ACC112 (cell line): ENCODE results near the gene ADAMTS12.

Experiments used
- H2AFZ ChIP-seq: fragments of 200-600 bp; sonication (generic); one replicate; pipeline ENCODE4 v1.6.0; 2017; ENCODE audit warnings: antibody characterized with exemption, low read length; ENCODE audit not compliant: unreplicated experiment
- H3K27ac ChIP-seq: fragments of 200-600 bp; sonication (generic); 2 replicates; pipeline ENCODE4 v1.5.1; 2014; ENCODE audit warnings: low read depth, mild to moderate bottlenecking, antibody characterized with exemption, low read length, moderate library complexity
- H3K27me3 ChIP-seq: fragments of 200-600 bp; sonication (generic); 2 replicates; pipeline ENCODE4 v1.6.1; 2014; ENCODE audit warnings: mild to moderate bottlenecking, antibody characterized with exemption, low read length, moderate library complexity, mixed read lengths; ENCODE audit not compliant: insufficient read depth
- H3K36me3 ChIP-seq: fragments of 200-600 bp; sonication (generic); 2 replicates; pipeline ENCODE4 v1.6.1; 2016; ENCODE audit warnings: mild to moderate bottlenecking, antibody characterized with exemption, low read length, moderate library complexity, mixed read lengths; ENCODE audit not compliant: insufficient read depth
- H3K4me1 ChIP-seq: fragments of 200-600 bp; sonication (generic); one replicate; pipeline ENCODE4 v1.6.1; 2016; ENCODE audit warnings: low read length, mixed read lengths; ENCODE audit not compliant: insufficient read depth, unreplicated experiment, control insufficient read depth
- H3K4me3 ChIP-seq: fragments of 200-600 bp; sonication (generic); 2 replicates; pipeline ENCODE4 v1.5.1; 2014; ENCODE audit warnings: mild to moderate bottlenecking, low read depth, low read length
- H3K79me2 ChIP-seq: fragments of 200-600 bp; sonication (generic); one replicate; pipeline ENCODE4 v1.6.0; 2016; ENCODE audit warnings: low read length; ENCODE audit not compliant: control insufficient read depth, unreplicated experiment, insufficient read depth

The ADAMTS12 gene

GRCh38 chr5:33789567-33789957, 102.2 kb downstream of the ADAMTS12 start:
- Histone ChIP-seq H3K4me1 (peaks cover 28% of the 10 kb centered on the region), H3K27me3 (no peaks in the 10 kb centered on the region), H2AFZ (no peak overlapping the region), H3K27ac (peak overlapping the region; percentile 93), H3K36me3 (no peaks in the 10 kb centered on the region), H3K79me2 (peaks cover 13% of the 10 kb centered on the region), H3K4me3 (no peak overlapping the region)

GRCh38 chr5:33788922-33789566, 102.7 kb downstream of the ADAMTS12 start:
- peak overlapping the region; percentile 93 for H3K27ac ChIP-seq

GRCh38 chr5:33785571-33785970, 106.2 kb downstream of the ADAMTS12 start:
- Histone ChIP-seq H3K4me1 (peaks cover 31% of the 10 kb centered on the region), H2AFZ (no peak overlapping the region), H3K36me3 (no peaks in the 10 kb centered on the region), H3K27me3 (no peaks in the 10 kb centered on the region), H3K79me2 (peaks cover 25% of the 10 kb centered on the region), H3K27ac (no peak overlapping the region), H3K4me3 (no peak overlapping the region)

More at GRCh38 chr5:33788922-33789566, 102.7 kb downstream of the ADAMTS12 start:
- Histone ChIP-seq H3K36me3 (no peaks in the 10 kb centered on the region), H3K27me3 (no peaks in the 10 kb centered on the region), H3K4me3 (no peak overlapping the region), H2AFZ (no peak overlapping the region), H3K4me1 (peaks cover 23% of the 10 kb centered on the region), H3K79me2 (peaks cover 13% of the 10 kb centered on the region)

- Histone ChIP-seq H3K27me3 (no peaks in the 10 kb centered on the region), H2AFZ (no peak overlapping the region), H3K27ac (peak overlapping the region; percentile 50), H3K4me3 (no peak overlapping the region), H3K4me1 (peaks cover 10% of the 10 kb centered on the region), H3K36me3 (peaks cover 6% of the 10 kb centered on the region), H3K79me2 (peaks cover 26% of the 10 kb centered on the region)
Observed at GRCh38 chr5:33781286-33781685, 110.5 kb downstream of the ADAMTS12 start.

- Histone ChIP-seq H3K4me3 (no peak overlapping the region), H3K27ac (no peak overlapping the region), H3K4me1 (peaks cover 41% of the 10 kb centered on the region), H3K79me2 (peaks cover 39% of the 10 kb centered on the region), H3K36me3 (peaks cover 6% of the 10 kb centered on the region), H2AFZ (no peak overlapping the region), H3K27me3 (no peaks in the 10 kb centered on the region)
Observed at GRCh38 chr5:33776151-33776660, 115.6 kb downstream of the ADAMTS12 start.

GRCh38 chr5:33774341-33774740, 117.4 kb downstream of the ADAMTS12 start:
- Histone ChIP-seq H3K4me3 (no peak overlapping the region), H3K79me2 (peaks cover 36% of the 10 kb centered on the region), H3K36me3 (peaks cover 6% of the 10 kb centered on the region), H3K4me1 (peaks cover 32% of the 10 kb centered on the region), H3K27me3 (no peaks in the 10 kb centered on the region), H3K27ac (peak overlapping the region; percentile 10; the same call in 1 of the 2 replicates), H2AFZ (no peak overlapping the region)

GRCh38 chr5:33772380-33772897, 119.4 kb downstream of the ADAMTS12 start:
- Histone ChIP-seq H3K27ac (peak overlapping the region; percentile 44; the same call in 1 of the 2 replicates), H3K79me2 (peaks cover 33% of the 10 kb centered on the region), H3K4me3 (peak overlapping the region; percentile 10; the same call in 1 of the 2 replicates), H2AFZ (no peak overlapping the region), H3K36me3 (peaks cover 6% of the 10 kb centered on the region), H3K27me3 (no peaks in the 10 kb centered on the region), H3K4me1 (peaks cover 32% of the 10 kb centered on the region)

GRCh38 chr5:33769968-33770367, 121.8 kb downstream of the ADAMTS12 start:
- peaks cover 32% of the 10 kb centered on the region for H3K4me1 ChIP-seq
- no peaks in the 10 kb centered on the region for H3K36me3 ChIP-seq
- no peak overlapping the region for H3K4me3 ChIP-seq
- no peaks in the 10 kb centered on the region for H3K27me3 ChIP-seq
- H3K27ac ChIP-seq, result no peak overlapping the region
- no peak overlapping the region for H2AFZ ChIP-seq
- peaks cover 19% of the 10 kb centered on the region for H3K79me2 ChIP-seq

GRCh38 chr5:33769196-33769595, 122.6 kb downstream of the ADAMTS12 start:
- no peak overlapping the region for H3K27ac ChIP-seq
- H3K4me3 ChIP-seq, result no peak overlapping the region
- no peaks in the 10 kb centered on the region for H3K27me3 ChIP-seq
- H2AFZ ChIP-seq, result no peak overlapping the region
- no peaks in the 10 kb centered on the region for H3K36me3 ChIP-seq
- H3K79me2 ChIP-seq, result peaks cover 16% of the 10 kb centered on the region
- H3K4me1 ChIP-seq, result peaks cover 29% of the 10 kb centered on the region

- peaks cover 8% of the 10 kb centered on the region for H3K4me1 ChIP-seq
- peaks cover 10% of the 10 kb centered on the region for H3K79me2 ChIP-seq
- no peak overlapping the region for H2AFZ ChIP-seq
- no peaks in the 10 kb centered on the region for H3K36me3 ChIP-seq
- no peaks in the 10 kb centered on the region for H3K27me3 ChIP-seq
- H3K27ac ChIP-seq, result no peak overlapping the region
- H3K4me3 ChIP-seq, result no peak overlapping the region
Observed at GRCh38 chr5:33766023-33766422, 125.8 kb downstream of the ADAMTS12 start.

- Histone ChIP-seq H3K27me3 (no peaks in the 10 kb centered on the region), H3K79me2 (peaks cover 8% of the 10 kb centered on the region), H3K4me1 (peaks cover 9% of the 10 kb centered on the region), H3K4me3 (no peak overlapping the region), H3K27ac (no peak overlapping the region), H2AFZ (no peak overlapping the region), H3K36me3 (no peaks in the 10 kb centered on the region)
Observed at GRCh38 chr5:33764786-33765185, 127.0 kb downstream of the ADAMTS12 start.
